Gastroesophageal sphincter (tissue), 4 donors: ENCODE measurements around the gene NFYB. TPM values are rescaled to one million over a fixed set of nuclear protein-coding genes. Genes with fewer than 3 reads are reported as not detected.

Experiments
- ATAC-seq: fragments of 150-250 bp; one replicate; pipeline ENCODE4 v1.9.1; 2016; ENCODE audit warnings: mild to moderate bottlenecking, moderate library complexity
- H3K27ac ChIP-seq, 4 donors: fragments of 200-600 bp; sonication (generic) in 3 of 4; 1 replicate in 3 of 4; 2 replicates in 1 of 4; pipeline ENCODE4 v1.5.1; 2016 to 2019
- H3K27me3 ChIP-seq: fragments of 200-600 bp; sonication (generic); one replicate; pipeline ENCODE4 v1.5.1; 2019
- H3K36me3 ChIP-seq, 2 donors: fragments of 200-600 bp; sonication (generic); one replicate each; pipeline ENCODE4 v1.5.1; 2019; ENCODE audit warnings: control low read depth in 1 of 2
- H3K4me1 ChIP-seq, 3 donors: fragments of 200-600 bp; sonication (generic); 1 replicate in 2 of 3; 2 replicates in 1 of 3; pipeline ENCODE4 v1.5.1; 2016 to 2019; ENCODE audit warnings: control low read depth in 2 of 3
- H3K4me3 ChIP-seq, 2 donors: fragments of 200-600 bp; sonication (generic); one replicate each; pipeline ENCODE4 v1.5.1; 2019; ENCODE audit warnings: mild to moderate bottlenecking in 1 of 2, moderate library complexity in 1 of 2
- H3K9me3 ChIP-seq, 3 donors: fragments of 200-600 bp; sonication (generic); one replicate each; pipeline ENCODE4 v1.5.1; 2017 to 2019; ENCODE audit warnings: control low read depth in 2 of 3
- CTCF ChIP-seq, 4 experiments: fragments of 200-600 bp in 2 of 4; fragments of 450-650 bp in 2 of 4; sonication (generic) in 1 of 4; IDR thresholded peaks; one replicate each; pipeline ENCODE4 v1.5.1; 2017 to 2019; ENCODE audit warnings: antibody characterized with exemption in 4 of 4, mild to moderate bottlenecking in 2 of 4, moderate library complexity in 2 of 4
- EP300 ChIP-seq: sonication (generic); formaldehyde crosslinking; IDR thresholded peaks from one replicate; pipeline ENCODE4 v1.6.1; 2017; ENCODE audit warnings: antibody characterized with exemption, mild to moderate bottlenecking
- POLR2A ChIP-seq, 2 donors: fragments of 450-650 bp; IDR thresholded peaks; one replicate each; pipeline ENCODE4 v1.6.1; 2017; ENCODE audit warnings: antibody characterized with exemption in 2 of 2, mild to moderate bottlenecking in 2 of 2, moderate library complexity in 1 of 2
- POLR2AphosphoS5 ChIP-seq: sonication (generic); formaldehyde crosslinking; IDR thresholded peaks from one replicate; pipeline ENCODE4 v1.6.1; 2017; ENCODE audit warnings: antibody characterized with exemption
- WGBS, 2 donors: methylation state at CpG; one replicate each; pipeline ENCODE4 v1.1.5; 2018; ENCODE audit warnings: low coverage in 1 of 2; 5-methylcytosine and 5-hydroxymethylcytosine counted together
- total RNA-seq, 4 donors: library from RNA; depleted of rRNA; stranded (reverse); fragments of >200 nt; gene quantifications; one replicate each; pipeline ENCODE4 v1.1.0, GENCODE V29; 2016

The NFYB gene
- total RNA-seq, 4 donors from 2014 or later = 63.7 to 112 (median 78.7) TPM

GRCh38 chr12:104091136-104091535 lies 46.9 kb downstream of the NFYB start:
- no peak for TF ChIP-seq POLR2A (IDR thresholded peaks at IDR 0.05)
- no peak for TF ChIP-seq POLR2AphosphoS5
- TF ChIP-seq CTCF (IDR thresholded peaks at IDR 0.05) = no peak
- TF ChIP-seq EP300 = no peak
- 89% methylated on average over 4 of the region's 4 CpGs; no CpG with 5 or more reads in 1 of the 2 donors for WGBS, 2 donors
- H3K27me3 ChIP-seq = no peaks in the 10 kb centered on the region
- no peaks in the 10 kb centered on the region for H3K4me1 ChIP-seq
- no peak overlapping the region for H3K27ac ChIP-seq
- H3K36me3 ChIP-seq = peaks cover 6 to 95% of the 10 kb centered on the region in 2 donors
- ATAC-seq = no peak
- no peak overlapping the region for H3K4me3 ChIP-seq
- no peaks in the 10 kb centered on the region for H3K9me3 ChIP-seq

GRCh38 chr12:104090685-104091084 lies 47.3 kb downstream of the NFYB start:
- ATAC-seq = no peak
- H3K36me3 ChIP-seq = peaks cover 6 to 95% of the 10 kb centered on the region in 2 donors
- no peak for TF ChIP-seq POLR2AphosphoS5
- no peak for TF ChIP-seq CTCF (IDR thresholded peaks at IDR 0.05)
- TF ChIP-seq POLR2A (IDR thresholded peaks at IDR 0.05) = no peak
- no peak for TF ChIP-seq EP300
- 92 to 100% methylated on average over 1 of the region's 1 CpG for WGBS, 2 donors
- H3K4me1 ChIP-seq = no peaks in the 10 kb centered on the region
- H3K27ac ChIP-seq = no peak overlapping the region
- H3K4me3 ChIP-seq = no peak overlapping the region
- H3K27me3 ChIP-seq = no peaks in the 10 kb centered on the region
- H3K9me3 ChIP-seq = no peaks in the 10 kb centered on the region

- Histone ChIP-seq H3K9me3 (no peaks in the 10 kb centered on the region), H3K4me3 (no peak overlapping the region), H3K27me3 (no peaks in the 10 kb centered on the region), H3K27ac (no peak overlapping the region), H3K4me1 (peaks cover 0 to 10% (median 0%) of the 10 kb centered on the region in 3 donors), H3K36me3 (peaks cover 12 to 78% of the 10 kb centered on the region in 2 donors)
- no peak for TF ChIP-seq EP300
- TF ChIP-seq POLR2A (IDR thresholded peaks at IDR 0.05) = no peak
- TF ChIP-seq POLR2AphosphoS5 = no peak
- TF ChIP-seq CTCF (IDR thresholded peaks at IDR 0.05) = no peak
- WGBS, 2 donors = 91 to 92% methylated on average over 4 to 8 of the region's 8 CpGs
- ATAC-seq = no peak
Measured at GRCh38 chr12:104083769-104084475, 54.1 kb downstream of the NFYB start.

- H3K4me1 ChIP-seq = peaks cover 0 to 13% (median 0%) of the 10 kb centered on the region in 3 donors
- H3K27me3 ChIP-seq = no peaks in the 10 kb centered on the region
- H3K27ac ChIP-seq = no peak overlapping the region
- no peak overlapping the region for H3K4me3 ChIP-seq
- TF ChIP-seq EP300 (no peak), POLR2A (IDR thresholded peaks at IDR 0.05) (no peak), CTCF (IDR thresholded peaks at IDR 0.05) (no peak), POLR2AphosphoS5 (no peak)
- peaks cover 6 to 50% of the 10 kb centered on the region in 2 donors for H3K36me3 ChIP-seq
- ATAC-seq = no peak
- 74 to 86% methylated on average over 1 of the region's 1 CpG for WGBS, 2 donors
- H3K9me3 ChIP-seq = no peaks in the 10 kb centered on the region
Measured at GRCh38 chr12:104080764-104081163, 57.2 kb downstream of the NFYB start.

- H3K4me3 ChIP-seq = no peak overlapping the region
- no peak for TF ChIP-seq CTCF (IDR thresholded peaks at IDR 0.05)
- TF ChIP-seq POLR2A (IDR thresholded peaks at IDR 0.05) = no peak
- TF ChIP-seq POLR2AphosphoS5 = no peak
- TF ChIP-seq EP300 = no peak
- H3K36me3 ChIP-seq = peaks cover 6 to 36% of the 10 kb centered on the region in 2 donors
- H3K27me3 ChIP-seq = no peaks in the 10 kb centered on the region
- peaks cover 0 to 13% (median 0%) of the 10 kb centered on the region in 3 donors for H3K4me1 ChIP-seq
- H3K27ac ChIP-seq = no peak overlapping the region
- no peaks in the 10 kb centered on the region for H3K9me3 ChIP-seq
- WGBS, 2 donors = no CpG with 5 or more reads among the region's 1 CpG
- ATAC-seq = no peak
Measured at GRCh38 chr12:104079024-104079423, 59.0 kb downstream of the NFYB start.
